Measurements from ENCODE around the gene OXA1L.
"Not testable (repeated sequence)": the region's sequence is repeated elsewhere in the genome, so short reads cannot be mapped to it uniquely, and the experiment has no call there.

OXA1L gene

DNA sequence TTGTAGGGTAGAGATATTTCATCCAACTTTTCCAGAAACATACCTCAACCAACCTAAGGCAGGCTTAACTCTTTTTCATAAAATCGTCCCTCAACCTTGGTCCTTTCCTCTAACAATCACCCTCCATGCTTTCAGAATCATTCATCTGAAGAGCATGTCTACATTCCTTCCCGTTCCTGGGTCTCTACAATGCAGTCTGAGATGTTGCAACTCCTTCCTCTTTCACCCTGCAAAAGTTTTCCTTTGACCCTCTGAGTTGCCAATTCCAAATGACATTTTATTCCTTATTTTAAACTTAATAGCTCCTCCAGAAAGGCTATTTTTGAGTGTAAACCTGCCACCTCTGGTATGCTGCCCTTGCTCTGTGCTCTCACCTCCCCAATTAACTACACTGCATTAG is 32.0 kb downstream of the OXA1L start:
- DNase-seq (ENCODE audit: low read depth in 2 of 2): no peak

DNA sequence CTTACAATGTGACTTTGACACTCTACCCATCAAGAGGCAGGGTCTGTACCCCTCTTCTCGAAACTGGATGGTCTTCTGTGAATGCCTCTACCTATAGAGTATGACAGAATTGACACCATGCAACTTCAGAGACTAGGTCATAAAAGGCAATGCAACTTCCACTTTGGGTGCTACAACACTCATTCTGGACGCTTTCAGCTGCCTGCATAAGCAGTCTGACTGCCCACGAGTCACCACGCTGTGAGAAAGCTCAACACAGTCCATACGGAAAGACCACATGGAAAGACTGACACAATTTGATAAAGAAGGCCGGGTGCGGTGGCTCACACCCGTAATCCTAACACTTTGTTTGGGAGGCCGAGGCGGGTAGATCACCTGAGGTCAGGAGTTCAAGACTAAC is 33.9 kb downstream of the OXA1L start:
- DNase-seq (ENCODE audit: low read depth in 2 of 2): no peak

DNA sequence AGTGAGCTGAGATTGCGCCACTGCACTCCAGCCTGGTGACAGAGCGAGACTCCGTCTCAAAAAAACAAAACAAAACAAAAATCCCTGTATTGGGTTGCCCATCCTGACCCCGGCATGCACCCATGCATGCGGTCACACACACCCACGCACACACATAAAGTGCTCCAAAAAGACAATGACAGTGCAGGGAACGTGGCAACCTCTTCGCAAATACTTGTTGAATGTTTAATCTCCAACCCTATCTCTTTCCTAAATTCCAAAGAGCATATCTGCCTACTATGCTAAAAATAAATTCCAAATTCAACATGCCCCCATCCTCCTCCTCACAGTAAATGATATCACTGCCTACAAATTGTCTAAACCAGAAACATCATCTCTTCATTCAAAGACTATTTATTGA is 35.2 kb downstream of the OXA1L start:
- DNase-seq (ENCODE audit: low read depth in 2 of 2): no peak

DNA sequence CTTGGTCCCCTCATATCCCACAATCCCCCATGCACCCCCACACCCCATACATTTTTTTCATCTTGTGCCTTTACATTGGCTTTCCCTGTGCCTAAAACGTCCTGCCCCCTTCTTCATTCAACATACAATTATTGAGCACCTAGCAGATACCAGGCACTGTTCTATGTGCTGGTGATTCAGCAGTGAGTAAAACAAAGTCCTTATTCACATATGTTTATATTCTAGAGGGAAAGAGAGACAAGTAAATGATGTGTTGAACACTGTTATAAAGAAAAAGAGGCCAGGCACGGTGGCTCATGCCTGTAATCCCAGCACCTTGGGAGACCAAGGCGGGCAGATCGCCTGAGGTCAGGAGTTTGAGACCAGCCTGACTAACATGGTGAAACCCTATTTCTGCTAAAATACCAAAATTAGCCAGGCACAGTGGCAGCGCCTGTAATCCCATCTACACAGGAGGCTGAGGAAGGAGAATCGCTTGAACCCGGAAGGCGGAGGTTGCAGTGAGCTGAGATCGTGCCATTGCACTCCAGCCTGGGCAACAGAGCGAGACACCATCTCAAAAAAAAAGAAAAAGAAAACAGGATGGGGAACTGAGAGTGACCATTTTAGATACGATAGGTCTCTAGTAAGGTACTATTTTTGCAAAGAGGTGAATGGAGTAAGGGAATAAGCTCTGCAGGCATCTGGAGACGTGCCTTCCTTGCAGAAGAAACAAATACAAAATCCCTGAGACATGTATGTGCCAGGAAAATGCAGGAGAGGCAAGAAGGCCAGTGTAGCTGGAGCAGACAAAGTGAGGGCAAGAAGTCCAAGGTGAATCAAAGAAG is 36.6 kb downstream of the OXA1L start:
- DNase-seq (ENCODE audit: low read depth in 2 of 2): no peak

DNA sequence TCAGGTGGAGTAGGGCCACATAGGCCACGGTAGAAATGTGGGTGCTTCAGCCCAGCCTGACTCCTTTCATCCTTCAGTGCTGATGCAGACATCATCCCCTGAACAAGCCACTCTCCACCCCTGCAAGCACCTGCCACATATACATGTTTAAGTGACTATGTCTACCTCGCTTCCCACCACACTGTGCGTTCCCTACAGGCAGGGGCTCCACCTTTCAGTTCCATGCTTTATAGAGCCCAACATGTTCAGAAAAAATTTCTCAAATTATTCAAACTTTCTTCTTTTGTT is 37.1 kb downstream of the OXA1L start:
- DNase-seq (ENCODE audit: low read depth in 2 of 2): no peak

DNA sequence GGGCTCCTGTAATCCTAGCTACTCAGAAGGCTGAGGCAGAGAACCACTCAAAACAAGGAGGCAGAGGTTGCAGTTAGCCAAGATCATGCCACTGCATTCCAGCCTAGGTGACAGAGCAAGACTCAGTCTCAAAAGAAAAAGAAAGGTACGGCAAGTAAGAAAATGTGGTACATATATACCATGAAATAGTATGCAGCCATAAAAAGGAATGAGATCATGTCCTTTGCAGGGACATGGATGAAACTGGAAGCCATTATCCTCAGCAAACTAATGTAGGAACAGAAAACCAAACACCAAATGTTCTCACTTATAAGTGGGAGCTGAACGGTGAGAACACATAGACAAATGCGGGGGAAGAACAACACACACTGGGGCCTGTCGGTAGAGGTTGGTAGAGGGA is 38.7 kb downstream of the OXA1L start:
- DNase-seq (ENCODE audit: low read depth in 2 of 2): not testable (repeated sequence)

DNA sequence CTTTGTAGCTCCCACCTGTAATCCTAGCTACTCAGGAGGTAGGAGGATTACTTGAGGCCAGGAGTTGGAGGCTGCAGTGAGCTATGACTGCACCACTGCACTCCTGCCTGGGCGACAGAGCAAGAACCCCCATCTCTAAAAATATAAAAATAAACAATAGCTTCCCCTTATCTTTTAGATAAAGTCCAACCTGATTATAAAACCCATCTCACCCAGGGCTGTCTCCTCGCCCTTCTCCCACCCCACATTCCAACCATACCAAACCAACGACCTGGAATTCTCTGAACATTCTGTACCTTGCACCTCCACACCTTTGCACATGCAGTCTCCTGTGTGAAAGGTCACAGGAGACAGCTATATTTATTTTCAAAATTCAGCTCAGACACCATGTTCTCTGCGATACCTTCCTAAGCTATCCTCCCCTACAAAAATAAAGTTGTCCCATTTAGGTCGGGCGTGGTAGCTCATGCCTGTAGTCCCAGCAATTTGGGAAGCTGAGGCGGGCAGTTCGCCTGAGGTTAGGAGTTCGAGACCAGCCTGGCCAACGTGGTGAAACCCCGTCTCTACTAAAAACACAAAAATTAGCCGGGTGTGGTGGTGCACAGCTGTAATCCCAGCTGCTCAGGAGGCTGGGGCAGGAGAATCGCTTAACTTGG is 41.1 kb downstream of the OXA1L start:
- no peak for DNase-seq (ENCODE audit: low read depth in 2 of 2)

DNA sequence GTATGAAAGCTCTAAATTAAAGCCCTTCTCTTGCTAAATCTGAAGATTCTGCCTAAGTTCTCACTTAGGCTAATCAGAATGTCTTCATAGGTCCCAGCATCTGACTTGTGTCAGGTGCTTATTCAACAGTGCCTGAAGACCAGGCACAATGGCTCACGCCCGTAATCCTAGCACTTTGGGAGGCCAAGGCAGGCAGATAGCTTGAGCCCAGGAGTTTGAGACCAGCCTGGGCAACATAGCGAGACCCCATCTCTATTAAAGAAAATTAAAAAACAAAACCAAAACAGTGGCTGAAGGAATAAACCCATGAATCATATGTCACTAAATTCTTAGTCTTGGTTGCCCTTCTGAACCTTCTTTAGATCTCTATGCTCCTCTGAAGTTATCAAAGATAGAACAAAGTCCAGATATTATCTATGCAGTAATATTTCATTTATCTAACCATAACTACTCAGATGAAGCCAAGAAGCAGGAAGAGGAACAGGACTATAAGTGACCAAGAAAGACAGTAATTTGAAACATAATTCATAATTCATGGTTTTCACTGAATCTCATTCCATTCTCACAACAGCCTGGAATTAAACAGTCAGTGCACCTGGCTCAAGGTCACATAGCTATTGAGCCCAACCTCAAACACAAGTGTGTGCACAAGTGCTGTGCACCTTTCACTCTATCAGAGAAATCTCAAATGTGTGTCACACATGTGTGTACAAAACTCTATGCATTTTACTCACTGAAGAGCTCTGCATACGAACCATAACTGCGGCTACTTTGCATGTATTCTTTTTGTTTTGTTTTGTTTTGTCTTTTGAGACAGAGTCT is 42.1 kb downstream of the OXA1L start:
- no peak for DNase-seq (ENCODE audit: low read depth in 2 of 2)

DNA sequence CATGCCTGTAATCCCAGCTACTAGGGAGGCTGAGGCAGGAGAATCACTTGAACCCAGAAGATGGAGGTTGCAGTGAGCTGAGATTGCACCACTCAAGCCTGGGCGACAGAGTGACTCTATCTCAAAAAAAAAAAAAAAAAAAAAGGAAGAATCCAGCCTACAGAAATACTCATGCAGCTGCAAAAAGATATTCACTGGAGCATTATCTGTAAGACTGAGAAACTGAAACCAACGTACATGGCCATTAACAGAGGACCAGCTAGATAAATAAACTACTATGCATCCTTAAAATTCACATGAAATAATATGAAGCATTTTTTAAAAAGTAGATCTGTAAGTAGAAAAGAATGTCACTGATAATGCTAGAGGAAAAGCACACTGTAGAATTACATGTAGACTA is 45.2 kb downstream of the OXA1L start:
- DNase-seq (ENCODE audit: low read depth in 2 of 2): no peak

DNA sequence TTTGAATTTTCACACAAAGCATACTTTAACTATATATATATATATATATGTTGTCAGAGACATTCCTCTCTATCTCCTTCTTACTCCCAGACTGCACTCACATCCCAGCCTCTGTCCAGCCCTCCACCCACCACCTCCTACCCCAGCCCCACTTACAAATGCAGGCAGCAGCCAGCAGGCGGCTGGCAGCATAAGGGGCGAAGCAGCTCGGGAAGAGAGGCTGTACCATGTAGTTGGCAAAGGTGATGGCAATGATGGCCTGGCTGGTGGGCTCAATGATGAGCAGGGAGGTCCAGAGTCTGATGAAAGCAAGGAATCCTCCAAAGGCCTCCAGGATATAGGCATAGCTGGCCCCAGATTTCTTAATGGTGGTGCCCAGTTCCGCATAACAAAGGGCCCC is 46.3 kb downstream of the OXA1L start:
- no peak for DNase-seq (ENCODE audit: low read depth in 2 of 2)

DNA sequence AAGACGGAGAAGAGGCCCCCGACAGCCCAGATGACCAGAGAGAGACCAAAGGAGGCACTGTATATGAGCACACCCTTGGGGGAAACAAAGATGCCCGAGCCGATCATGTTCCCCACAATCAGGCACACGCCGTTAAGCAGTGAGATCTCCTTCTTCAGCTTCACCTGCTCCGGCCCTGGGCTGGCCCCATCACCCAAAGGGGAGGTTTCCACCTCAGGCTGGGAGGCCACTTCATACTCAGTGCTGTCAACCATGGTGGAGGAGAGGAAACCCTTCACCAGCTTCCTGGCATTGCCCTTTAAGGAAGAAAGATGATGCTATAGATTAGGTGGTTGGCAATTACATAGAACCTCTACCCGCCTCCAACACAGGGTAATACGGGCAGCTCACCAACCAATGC is 46.7 kb downstream of the OXA1L start:
- DNase-seq (ENCODE audit: low read depth in 2 of 2): no peak

DNA sequence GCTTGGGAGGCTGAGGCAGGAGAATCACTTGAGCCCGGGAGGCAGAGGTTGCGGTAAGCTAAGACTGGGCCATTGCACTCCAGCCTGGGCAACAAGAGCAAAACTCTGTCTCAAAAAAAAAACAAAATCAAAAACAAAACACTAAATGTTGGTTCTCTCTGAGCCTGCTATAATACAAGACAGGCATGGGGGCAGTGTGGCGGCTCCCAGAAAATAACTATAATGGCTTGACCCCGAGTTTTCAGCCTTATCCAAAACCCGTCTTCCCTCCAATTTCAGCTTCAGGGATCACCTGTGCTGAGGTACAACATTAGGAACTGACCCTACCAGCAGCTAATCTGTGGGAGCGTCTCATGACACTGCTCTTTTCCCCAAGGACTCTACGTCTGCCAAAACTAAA is 47.9 kb downstream of the OXA1L start:
- DNase-seq (ENCODE audit: low read depth in 2 of 2): no peak

DNA sequence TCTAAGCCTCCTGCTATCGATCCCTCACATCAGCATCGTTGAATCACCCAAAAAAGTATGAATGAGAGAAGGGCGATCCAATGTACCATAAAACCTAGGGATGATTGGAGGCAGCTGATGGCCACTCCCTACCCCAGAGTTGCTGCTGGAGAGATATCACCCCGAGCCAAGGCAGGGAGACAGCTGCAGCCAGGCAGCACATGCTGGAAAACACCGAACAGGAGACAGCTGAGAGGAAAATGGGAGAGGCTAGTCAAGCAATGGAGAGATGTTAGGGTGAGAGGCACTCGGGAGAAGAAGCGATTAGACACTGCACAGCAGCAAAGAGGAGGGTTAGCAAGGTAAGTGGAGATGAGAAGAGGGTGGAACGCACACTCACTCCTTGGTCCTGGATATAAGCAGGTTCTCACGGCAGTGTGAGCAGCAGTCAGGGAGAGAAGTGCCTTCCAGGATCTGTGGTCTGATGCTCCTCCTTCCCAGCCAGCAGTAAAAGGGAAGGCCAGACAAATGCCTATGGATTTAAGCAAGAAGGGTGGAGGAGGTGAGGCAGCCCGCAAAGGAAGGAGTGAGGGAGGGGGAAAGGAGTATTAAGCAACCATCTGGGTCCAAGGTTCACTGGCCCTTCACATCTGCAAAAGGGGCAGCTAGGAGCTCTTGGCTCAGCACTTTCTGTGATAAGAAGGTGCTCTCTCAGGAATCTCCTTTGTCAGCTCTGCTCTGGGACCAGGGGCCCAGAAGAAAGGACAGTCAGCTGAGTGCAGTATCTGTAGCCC is 48.6 kb downstream of the OXA1L start, which contains the start of gene SLC7A7:
Gene SLC7A7 (minus strand): TSS at position 495 of the 773 bp plus-strand sequence. CDS start 2,037 bp downstream, outside the sequence.
- DNase-seq (ENCODE audit: low read depth in 2 of 2): no peak

DNA sequence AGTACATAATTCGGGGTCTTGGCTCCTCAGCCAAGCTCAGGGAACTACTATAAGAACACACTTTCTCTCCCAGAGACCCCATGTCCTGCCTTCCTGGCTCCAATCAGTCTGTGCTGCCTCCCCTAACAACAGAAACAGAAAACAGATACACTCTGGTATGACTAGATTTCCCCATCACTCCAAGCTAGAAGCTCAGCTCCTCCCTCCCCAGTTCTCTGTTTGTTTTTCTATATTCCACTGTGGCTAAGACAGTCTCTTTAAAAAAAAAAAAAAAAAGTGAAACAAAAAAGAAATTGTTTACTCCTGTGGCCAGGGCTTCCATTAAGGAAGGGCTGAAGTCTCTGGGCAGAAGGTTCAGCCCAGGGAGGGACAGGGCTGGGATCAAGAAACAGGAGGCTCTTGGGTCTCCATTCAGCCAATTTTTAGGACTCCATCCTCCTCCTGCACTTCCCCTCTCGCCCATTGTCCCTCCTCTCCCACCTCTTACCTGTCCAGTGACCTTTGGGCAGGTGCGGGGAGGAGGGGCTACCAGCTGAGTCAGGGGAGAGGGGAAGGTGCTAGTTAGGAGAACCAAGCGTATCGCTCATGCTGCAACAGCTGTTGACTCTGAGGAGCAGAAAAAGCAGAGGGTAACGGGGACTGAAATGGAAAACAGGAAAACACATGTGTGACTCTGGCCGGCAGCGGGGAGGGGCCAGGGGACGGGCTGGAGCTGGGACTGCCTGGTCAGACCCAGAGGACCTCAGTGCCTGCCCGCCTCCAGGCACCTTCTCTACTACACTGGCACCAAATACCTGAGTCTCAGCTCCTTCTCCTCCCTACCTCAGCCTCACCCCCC is 52.9 kb downstream of the OXA1L start:
- DNase-seq (ENCODE audit: low read depth in 2 of 2): no peak

DNA sequence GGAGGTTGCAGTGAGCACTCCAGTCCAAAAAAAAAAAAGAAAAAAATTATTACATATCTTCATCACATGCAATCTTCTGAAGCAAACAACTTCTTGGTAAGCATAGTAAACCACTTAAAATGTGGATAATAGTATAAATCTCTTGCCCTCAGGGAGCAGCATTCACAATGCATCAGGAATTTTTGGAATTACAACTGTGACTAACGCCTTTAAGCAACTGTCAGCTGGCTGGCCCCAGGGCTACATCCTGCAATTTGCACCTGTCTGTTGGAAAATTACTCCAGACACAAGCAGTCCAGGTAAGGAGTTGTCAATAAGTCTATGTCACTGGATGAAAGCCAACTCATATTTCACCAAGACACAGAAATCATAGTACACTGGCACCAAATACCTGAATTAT is 54.2 kb downstream of the OXA1L start:
- no peak for DNase-seq (ENCODE audit: low read depth in 2 of 2)

DNA sequence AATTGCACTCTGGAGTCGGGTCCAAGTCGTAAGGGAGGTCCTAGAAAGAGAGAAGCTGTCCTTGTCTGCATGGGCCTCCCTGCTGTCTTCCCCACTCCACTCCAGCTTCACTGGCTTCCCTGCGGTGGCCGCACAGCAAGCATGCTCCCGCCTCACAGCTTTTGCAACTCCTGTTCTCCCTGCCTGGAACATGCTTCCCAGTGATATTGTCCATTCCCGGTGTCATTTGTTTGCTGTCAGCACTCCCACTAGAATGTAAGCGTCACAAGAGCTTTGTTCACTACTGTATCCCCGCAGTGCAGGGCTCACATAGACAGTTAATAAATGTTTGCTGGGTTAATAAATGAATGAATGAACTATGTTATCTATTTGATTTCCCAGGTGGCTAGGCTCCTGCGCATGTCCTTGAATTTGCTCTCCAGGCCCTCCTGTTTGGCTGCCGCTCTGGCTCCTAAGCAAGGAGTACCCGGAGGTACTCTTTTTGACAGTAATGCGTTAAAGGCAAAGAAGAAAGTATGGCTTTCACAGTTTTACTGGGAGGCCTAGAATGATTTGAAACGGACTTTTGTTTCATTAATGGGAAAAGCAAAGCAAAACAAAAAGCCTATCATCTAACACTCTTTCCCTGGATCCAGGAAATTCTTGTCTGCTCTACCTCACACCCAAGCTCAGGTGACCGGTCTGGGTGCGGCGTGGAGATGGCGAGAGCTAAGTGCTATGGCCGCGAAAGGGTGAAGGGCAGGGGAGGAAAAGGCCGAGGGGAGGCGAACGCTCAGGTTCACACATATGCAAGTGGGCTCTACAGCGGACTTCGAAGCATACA is 54.9 kb downstream of the OXA1L start:
- DNase-seq (ENCODE audit: low read depth in 2 of 2): no peak

DNA sequence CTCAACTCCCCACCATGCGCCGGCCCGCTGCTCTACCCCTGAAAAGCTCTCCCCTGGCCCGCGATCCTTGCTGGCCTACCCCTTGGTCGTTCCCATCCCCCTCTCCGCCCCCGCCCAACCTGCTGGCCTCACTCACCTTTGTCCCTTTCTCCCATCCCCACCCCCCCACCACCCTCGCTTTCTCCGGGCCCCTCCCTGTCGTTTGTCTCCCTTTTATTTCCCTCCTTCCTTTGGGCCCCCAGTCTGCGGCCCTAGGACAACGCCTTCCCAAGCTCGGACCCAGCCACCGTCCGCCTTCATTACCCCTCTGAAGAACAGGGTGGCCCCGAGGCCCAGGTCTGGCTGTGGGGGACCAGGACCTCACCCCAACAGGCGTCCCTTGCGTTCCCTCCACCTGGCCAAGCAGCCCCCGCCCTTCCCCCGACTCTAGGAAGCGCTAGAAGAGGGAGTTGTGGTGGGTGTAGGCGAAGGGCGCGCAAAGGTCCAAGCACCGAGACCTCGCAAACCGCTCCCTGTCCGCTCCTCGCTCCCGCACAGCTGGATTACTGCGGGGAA is 55.6 kb downstream of the OXA1L start:
- no peak for DNase-seq (ENCODE audit: low read depth in 2 of 2)

All from stimulated activated CD8-positive, alpha-beta memory T cell treated with anti-CD3 and anti-CD28 coated beads, Interleukin-7, amount 100 ng/mL, for 1 hour (primary cell).